ENCODE measurements around the gene OR4P4.
A peak's percentile ranks its signal among the peaks of the same experiment; 100 is the strongest.

OR4P4 gene

DNA sequence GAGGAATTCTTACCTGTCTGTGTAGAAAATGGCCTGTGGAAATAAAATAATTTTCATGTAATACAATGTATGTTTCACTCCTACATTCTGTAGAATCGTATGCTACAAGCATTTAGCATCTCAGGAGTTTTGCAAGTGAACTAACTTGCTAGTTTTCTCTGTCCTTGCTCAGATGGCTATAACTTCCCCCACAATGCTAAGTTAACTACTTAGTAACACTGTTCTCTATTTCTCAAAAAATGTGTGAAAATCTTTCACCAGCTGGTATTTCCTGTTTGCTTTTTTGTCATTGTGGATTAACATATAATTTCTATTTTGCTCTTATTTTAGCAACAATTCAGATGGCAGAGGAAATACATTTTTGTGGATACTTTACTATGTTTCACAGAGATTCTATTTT is 17.6 kb downstream of the OR4P4 start:
- DNase-seq (ENCODE audit: low spot score), result no peak
- peaks cover 0 to 4% of the 10 kb centered on the region in 2 donors for H3K9me3 ChIP-seq (replicated peaks in 1 of 2; ENCODE audit: control insufficient read depth in 2 of 2, insufficient read depth in 1 of 2, low read depth in 1 of 2, low read length in 2 of 2)
- H3K14ac ChIP-seq (ENCODE audit: low read length), result no peak overlapping the region
- no peaks in the 10 kb centered on the region for H3K4me1 ChIP-seq (ENCODE audit: control insufficient read depth in 2 of 2, insufficient read depth in 1 of 2, low read depth in 1 of 2, low read length in 2 of 2)
- H2BK5ac ChIP-seq (ENCODE audit: low read length), result no peak overlapping the region
- H3K36me3 ChIP-seq (replicated peaks in 1 of 2; ENCODE audit: control insufficient read depth in 2 of 2, insufficient read depth in 2 of 2, low read length in 2 of 2), result no peaks in the 10 kb centered on the region
- H4K91ac ChIP-seq (ENCODE audit: low read depth, low read length, poor library complexity), result no peak overlapping the region
- H3K27me3 ChIP-seq (ENCODE audit: control insufficient read depth in 3 of 3, insufficient read depth in 3 of 3, low read depth in 1 of 3, low read length in 3 of 3), result no peaks in the 10 kb centered on the region
- no peak overlapping the region for H2BK120ac ChIP-seq (ENCODE audit: low read depth, low read length)
- H4K8ac ChIP-seq (ENCODE audit: low read depth, low read length), result no peak overlapping the region
- no peak overlapping the region for H3K4ac ChIP-seq (ENCODE audit: low read length)
- no peak overlapping the region for H2AK5ac ChIP-seq (ENCODE audit: low read depth, low read length)
- H3K79me1 ChIP-seq (ENCODE audit: low read depth, low read length), result no peaks in the 10 kb centered on the region
- no peak overlapping the region for H3K4me3 ChIP-seq (ENCODE audit: low read length in 2 of 2)
- no peak overlapping the region for H2BK12ac ChIP-seq (ENCODE audit: low read length)
- no peak overlapping the region for H3K23ac ChIP-seq (ENCODE audit: low read depth, low read length, poor library complexity)
- H2AFZ ChIP-seq (ENCODE audit: low read length), result no peak overlapping the region
- no peak overlapping the region for H3K18ac ChIP-seq (ENCODE audit: low read length)
- H3K27ac ChIP-seq (replicated peaks; ENCODE audit: low read length), result no peak overlapping the region
- H3K9ac ChIP-seq (ENCODE audit: low read depth, low read length, poor library complexity), result no peak overlapping the region
- no peak overlapping the region for H2BK15ac ChIP-seq (ENCODE audit: low read length)
- H3K4me2 ChIP-seq (ENCODE audit: insufficient read depth, low read length, poor library complexity, severe bottlenecking), result no peak overlapping the region
- WGBS, 2 donors (ENCODE audit: extremely low coverage in 2 of 2, insufficient read length in 2 of 2, insufficient replicate concordance in 1 of 2), result no CpG with 5 or more reads among the region's 1 CpG

DNA sequence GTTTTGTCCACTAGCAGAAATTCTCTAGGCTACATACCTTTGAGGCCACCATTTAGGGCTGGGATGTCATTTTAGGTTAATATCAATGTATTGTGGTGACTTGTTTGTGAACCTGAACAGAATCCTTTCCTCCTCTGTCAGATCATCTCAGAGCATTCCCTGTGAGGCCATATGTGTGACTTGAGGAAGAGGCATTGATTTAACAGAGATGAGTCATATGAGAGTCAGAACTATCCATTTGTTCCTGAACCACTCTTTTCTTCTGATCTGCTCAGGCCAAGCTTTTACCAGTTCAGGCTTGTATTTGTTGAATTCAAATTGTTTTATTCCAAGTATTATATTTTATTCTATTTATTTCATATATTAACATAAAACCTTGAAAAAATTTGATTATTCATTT is 20.2 kb downstream of the OR4P4 start:
- Histone ChIP-seq H2BK12ac (ENCODE audit: low read length) (no peak overlapping the region), H3K4me1 (ENCODE audit: control insufficient read depth in 2 of 2, insufficient read depth in 1 of 2, low read depth in 1 of 2, low read length in 2 of 2) (no peaks in the 10 kb centered on the region), H4K8ac (ENCODE audit: low read depth, low read length) (no peak overlapping the region), H2BK120ac (ENCODE audit: low read depth, low read length) (no peak overlapping the region), H3K27me3 (ENCODE audit: control insufficient read depth in 3 of 3, insufficient read depth in 3 of 3, low read depth in 1 of 3, low read length in 3 of 3) (no peaks in the 10 kb centered on the region), H3K23ac (ENCODE audit: low read depth, low read length, poor library complexity) (no peak overlapping the region), H3K4me2 (ENCODE audit: insufficient read depth, low read length, poor library complexity, severe bottlenecking) (no peak overlapping the region), H4K91ac (ENCODE audit: low read depth, low read length, poor library complexity) (no peak overlapping the region), H3K9ac (ENCODE audit: low read depth, low read length, poor library complexity) (no peak overlapping the region), H3K9me3 (replicated peaks in 1 of 2; ENCODE audit: control insufficient read depth in 2 of 2, insufficient read depth in 1 of 2, low read depth in 1 of 2, low read length in 2 of 2) (peaks cover 0 to 8% of the 10 kb centered on the region in 2 donors), H3K18ac (ENCODE audit: low read length) (no peak overlapping the region), H3K4ac (ENCODE audit: low read length) (no peak overlapping the region), H2BK5ac (ENCODE audit: low read length) (no peak overlapping the region), H3K79me1 (ENCODE audit: low read depth, low read length) (no peaks in the 10 kb centered on the region), H2AK5ac (ENCODE audit: low read depth, low read length) (no peak overlapping the region), H2AFZ (ENCODE audit: low read length) (no peak overlapping the region), H3K27ac (replicated peaks; ENCODE audit: low read length) (no peak overlapping the region), H3K14ac (ENCODE audit: low read length) (no peak overlapping the region), H2BK15ac (ENCODE audit: low read length) (no peak overlapping the region), H3K36me3 (replicated peaks in 1 of 2; ENCODE audit: control insufficient read depth in 2 of 2, insufficient read depth in 2 of 2, low read length in 2 of 2) (no peaks in the 10 kb centered on the region), H3K4me3 (ENCODE audit: low read length in 2 of 2) (no peak overlapping the region)
- DNase-seq (ENCODE audit: low spot score), result no peak

DNA sequence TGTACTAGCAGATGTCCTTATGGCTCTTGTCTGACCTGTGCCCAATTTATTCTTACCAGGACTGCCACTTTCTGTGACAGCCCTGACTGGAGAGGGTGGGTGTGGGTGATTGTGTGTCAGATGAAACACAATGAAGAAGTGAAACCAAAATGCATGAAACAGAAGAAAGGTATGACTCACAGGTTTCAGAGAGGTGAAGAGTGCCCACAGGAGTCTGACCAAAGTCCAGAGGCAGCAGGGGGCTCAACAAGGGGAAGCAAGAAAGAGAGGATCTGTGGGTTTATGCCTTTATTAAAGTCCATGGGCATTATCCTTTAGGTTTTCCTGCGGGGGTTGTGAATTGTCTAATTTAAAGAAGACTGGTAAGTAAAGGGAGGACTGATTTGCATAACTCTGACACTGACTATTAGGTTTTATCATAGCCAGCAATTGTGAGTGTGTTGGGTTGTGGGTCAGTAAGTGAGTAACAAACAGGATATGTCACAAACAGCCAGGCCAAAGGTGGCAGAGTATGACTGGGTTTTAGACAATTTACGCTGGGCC is 23.2 kb downstream of the OR4P4 start:
- DNase-seq (ENCODE audit: low spot score), result no peak
- Histone ChIP-seq H3K79me1 (ENCODE audit: low read depth, low read length) (no peaks in the 10 kb centered on the region), H3K4ac (ENCODE audit: low read length) (no peak overlapping the region), H2BK15ac (ENCODE audit: low read length) (no peak overlapping the region), H3K18ac (ENCODE audit: low read length) (no peak overlapping the region), H2AK5ac (ENCODE audit: low read depth, low read length) (no peak overlapping the region), H3K4me3 (ENCODE audit: low read length in 2 of 2) (no peak overlapping the region), H3K4me2 (ENCODE audit: insufficient read depth, low read length, poor library complexity, severe bottlenecking) (no peak overlapping the region), H2BK12ac (ENCODE audit: low read length) (no peak overlapping the region), H3K14ac (ENCODE audit: low read length) (no peak overlapping the region), H2AFZ (ENCODE audit: low read length) (peak overlapping the region; percentile 35), H3K27me3 (ENCODE audit: control insufficient read depth in 3 of 3, insufficient read depth in 3 of 3, low read depth in 1 of 3, low read length in 3 of 3) (no peaks in the 10 kb centered on the region), H3K23ac (ENCODE audit: low read depth, low read length, poor library complexity) (no peak overlapping the region), H3K36me3 (replicated peaks in 1 of 2; ENCODE audit: control insufficient read depth in 2 of 2, insufficient read depth in 2 of 2, low read length in 2 of 2) (no peaks in the 10 kb centered on the region), H3K9me3 (replicated peaks in 1 of 2; ENCODE audit: control insufficient read depth in 2 of 2, insufficient read depth in 1 of 2, low read depth in 1 of 2, low read length in 2 of 2) (peaks cover 0 to 9% of the 10 kb centered on the region in 2 donors), H4K91ac (ENCODE audit: low read depth, low read length, poor library complexity) (no peak overlapping the region), H3K4me1 (ENCODE audit: control insufficient read depth in 2 of 2, insufficient read depth in 1 of 2, low read depth in 1 of 2, low read length in 2 of 2) (no peaks in the 10 kb centered on the region), H3K9ac (ENCODE audit: low read depth, low read length, poor library complexity) (no peak overlapping the region), H2BK5ac (ENCODE audit: low read length) (no peak overlapping the region), H2BK120ac (ENCODE audit: low read depth, low read length) (no peak overlapping the region), H4K8ac (ENCODE audit: low read depth, low read length) (no peak overlapping the region), H3K27ac (replicated peaks; ENCODE audit: low read length) (no peak overlapping the region)
- no CpG with 5 or more reads among the region's 2 CpGs for WGBS, 2 donors (ENCODE audit: extremely low coverage in 2 of 2, insufficient read length in 2 of 2, insufficient replicate concordance in 1 of 2)

DNA sequence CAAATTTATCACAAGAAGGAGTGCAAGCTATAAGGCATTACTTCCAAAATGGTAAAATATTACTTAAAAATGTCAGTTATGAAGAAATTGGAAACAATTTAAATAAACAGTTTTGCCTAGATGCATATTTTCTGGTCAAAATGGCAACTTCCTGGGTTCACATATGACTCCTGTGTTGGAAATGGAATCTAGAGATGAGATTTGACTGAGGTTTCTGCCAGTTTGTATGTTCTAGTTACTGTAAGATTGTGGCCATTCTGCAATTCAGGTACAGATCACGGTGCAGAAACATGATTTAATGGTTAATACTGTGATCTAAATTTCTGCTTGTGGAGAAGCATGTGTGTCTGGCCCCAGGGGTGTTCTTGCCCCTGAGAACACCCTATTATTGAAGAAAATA is 23.7 kb downstream of the OR4P4 start:
- Histone ChIP-seq H3K18ac (ENCODE audit: low read length) (no peak overlapping the region), H3K4me1 (ENCODE audit: control insufficient read depth in 2 of 2, insufficient read depth in 1 of 2, low read depth in 1 of 2, low read length in 2 of 2) (no peaks in the 10 kb centered on the region), H3K36me3 (replicated peaks in 1 of 2; ENCODE audit: control insufficient read depth in 2 of 2, insufficient read depth in 2 of 2, low read length in 2 of 2) (no peaks in the 10 kb centered on the region), H4K8ac (ENCODE audit: low read depth, low read length) (no peak overlapping the region), H3K4ac (ENCODE audit: low read length) (no peak overlapping the region), H2AK5ac (ENCODE audit: low read depth, low read length) (no peak overlapping the region), H3K4me3 (ENCODE audit: low read length in 2 of 2) (no peak overlapping the region), H3K27ac (replicated peaks; ENCODE audit: low read length) (no peak overlapping the region), H2BK5ac (ENCODE audit: low read length) (no peak overlapping the region), H3K4me2 (ENCODE audit: insufficient read depth, low read length, poor library complexity, severe bottlenecking) (no peak overlapping the region), H3K9me3 (replicated peaks in 1 of 2; ENCODE audit: control insufficient read depth in 2 of 2, insufficient read depth in 1 of 2, low read depth in 1 of 2, low read length in 2 of 2) (peaks cover 0 to 9% of the 10 kb centered on the region in 2 donors), H3K79me1 (ENCODE audit: low read depth, low read length) (no peaks in the 10 kb centered on the region), H2BK120ac (ENCODE audit: low read depth, low read length) (no peak overlapping the region), H2BK12ac (ENCODE audit: low read length) (no peak overlapping the region), H4K91ac (ENCODE audit: low read depth, low read length, poor library complexity) (no peak overlapping the region), H3K23ac (ENCODE audit: low read depth, low read length, poor library complexity) (no peak overlapping the region), H3K27me3 (ENCODE audit: control insufficient read depth in 3 of 3, insufficient read depth in 3 of 3, low read depth in 1 of 3, low read length in 3 of 3) (no peaks in the 10 kb centered on the region), H3K9ac (ENCODE audit: low read depth, low read length, poor library complexity) (no peak overlapping the region), H2AFZ (ENCODE audit: low read length) (no peak overlapping the region), H2BK15ac (ENCODE audit: low read length) (no peak overlapping the region), H3K14ac (ENCODE audit: low read length) (no peak overlapping the region)
- WGBS, 2 donors (ENCODE audit: extremely low coverage in 2 of 2, insufficient read length in 2 of 2, insufficient replicate concordance in 1 of 2), result no CpG with 5 or more reads among the region's 1 CpG
- no peak for DNase-seq (ENCODE audit: low spot score)
